ENCODE measurements around the gene DNAJC18.

Gene DNAJC18

GRCh38 chr5:139482050-139482889, 42.9 kb upstream of the DNAJC18 start, which contains the start of gene STING1 (continued):
- TF ChIP-seq ZNF214 (tag by site-specific recombination; IDR thresholded peaks at IDR 0.05; ENCODE audit: borderline replicate concordance) (no peak), ZNF837 (tag by site-specific recombination; IDR thresholded peaks at IDR 0.05) (no peak), KLF7 (tag by site-specific recombination; IDR thresholded peaks at IDR 0.05; ENCODE audit: borderline replicate concordance) (no peak; the same call in 1 of the 2 replicates), PRDM10 (tag by site-specific recombination; IDR thresholded peaks at IDR 0.05) (peak; percentile 91), ZIC2 (tag by site-specific recombination; IDR thresholded peaks at IDR 0.05) (peak; percentile 64; the same call in 1 of the 2 replicates), ZNF473 (tag by site-specific recombination; IDR thresholded peaks at IDR 0.05) (no peak), OSR2 (tag by site-specific recombination; IDR thresholded peaks at IDR 0.05) (peak; percentile 63; the same call in 1 of the 2 replicates), SP3 (tag by site-specific recombination; IDR thresholded peaks at IDR 0.05) (peak; percentile 54), ZBTB20 (tag by site-specific recombination; IDR thresholded peaks at IDR 0.05) (peak; percentile 60; the same call in 1 of the 2 replicates), KLF10 (tag by site-specific recombination; IDR thresholded peaks at IDR 0.05) (peak; percentile 21), ZNF24 (tag by site-specific recombination; IDR thresholded peaks at IDR 0.05) (peak; percentile 75), ZNF23 (tag by site-specific recombination; IDR thresholded peaks at IDR 0.05; ENCODE audit: borderline replicate concordance) (no peak), ZNF19 (tag by site-specific recombination; IDR thresholded peaks at IDR 0.05; ENCODE audit: low read depth) (no peak), ZNF223 (tag by site-specific recombination; IDR thresholded peaks at IDR 0.05) (no peak), SP7 (tag by site-specific recombination; IDR thresholded peaks at IDR 0.05) (peak; percentile 70), ZNF596 (tag by site-specific recombination; IDR thresholded peaks at IDR 0.05) (no peak), ZNF175 (tag by site-specific recombination; IDR thresholded peaks at IDR 0.05) (no peak), ZNF677 (tag by site-specific recombination; IDR thresholded peaks at IDR 0.05) (no peak), KLF1 (tag by site-specific recombination; IDR thresholded peaks at IDR 0.05) (no peak), KLF9 (tag by site-specific recombination; IDR thresholded peaks at IDR 0.05; ENCODE audit: low read depth) (0 out of 2 replicates have a peak, but pooled peaks have one; percentile 3), ZNF133 (tag by site-specific recombination; IDR thresholded peaks at IDR 0.05) (no peak), EGR2 (tag by site-specific recombination; IDR thresholded peaks at IDR 0.05; ENCODE audit: low read depth) (no peak), ZNF362 (tag by site-specific recombination; IDR thresholded peaks at IDR 0.05) (no peak), ZNF37A (tag by site-specific recombination; IDR thresholded peaks at IDR 0.05) (no peak), ZNF423 (tag by site-specific recombination; IDR thresholded peaks at IDR 0.05) (peak; percentile 82; the same call in 1 of the 2 replicates), ZNF138 (tag by site-specific recombination; IDR thresholded peaks at IDR 0.05; ENCODE audit: borderline replicate concordance) (no peak), ZNF555 (tag by site-specific recombination; conservative IDR thresholded peaks at IDR 0.05) (no peak), MZF1 (tag by site-specific recombination; IDR thresholded peaks at IDR 0.05; ENCODE audit: borderline replicate concordance) (peak; percentile 18; the same call in 1 of the 2 replicates), GLIS2 (tag by site-specific recombination; IDR thresholded peaks at IDR 0.05) (peak; percentile 71; the same call in 1 of the 2 replicates), FEZF1 (tag by site-specific recombination; IDR thresholded peaks at IDR 0.05) (peak; percentile 67), ZNF274 (IDR thresholded peaks at IDR 0.05; ENCODE audit: low read length) (no peak), ZNF274 (tag by site-specific recombination; IDR thresholded peaks at IDR 0.05; ENCODE audit: borderline replicate concordance) (no peak)
- TF ChIP-seq, protein P1, sequence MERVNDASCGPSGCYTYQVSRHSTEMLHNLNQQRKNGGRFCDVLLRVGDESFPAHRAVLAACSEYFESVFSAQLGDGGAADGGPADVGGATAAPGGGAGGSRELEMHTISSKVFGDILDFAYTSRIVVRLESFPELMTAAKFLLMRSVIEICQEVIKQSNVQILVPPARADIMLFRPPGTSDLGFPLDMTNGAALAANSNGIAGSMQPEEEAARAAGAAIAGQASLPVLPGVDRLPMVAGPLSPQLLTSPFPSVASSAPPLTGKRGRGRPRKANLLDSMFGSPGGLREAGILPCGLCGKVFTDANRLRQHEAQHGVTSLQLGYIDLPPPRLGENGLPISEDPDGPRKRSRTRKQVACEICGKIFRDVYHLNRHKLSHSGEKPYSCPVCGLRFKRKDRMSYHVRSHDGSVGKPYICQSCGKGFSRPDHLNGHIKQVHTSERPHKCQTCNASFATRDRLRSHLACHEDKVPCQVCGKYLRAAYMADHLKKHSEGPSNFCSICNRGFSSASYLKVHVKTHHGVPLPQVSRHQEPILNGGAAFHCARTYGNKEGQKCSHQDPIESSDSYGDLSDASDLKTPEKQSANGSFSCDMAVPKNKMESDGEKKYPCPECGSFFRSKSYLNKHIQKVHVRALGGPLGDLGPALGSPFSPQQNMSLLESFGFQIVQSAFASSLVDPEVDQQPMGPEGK (tag by site-specific recombination; IDR thresholded peaks at IDR 0.05): peak; percentile 51

Data from HEK293 (cell line).